Fibroblast of peridontal ligament (primary cell): ENCODE measurements around the gene EIF4G3.
"Not testable (repeated sequence)": the region's sequence is repeated elsewhere in the genome, so short reads cannot be mapped to it uniquely, and the experiment has no call there.

Experiments used
- DNase-seq: peaks from one replicate; pipeline ENCODE4 v3.0.0-alpha.2; 2010; ENCODE audit errors: extremely low read depth

EIF4G3 gene

GRCh38 chr1:21032741-21033140 lies 144.0 kb downstream of the EIF4G3 start:
- DNase-seq, result no peak

- DNase-seq, result no peak
Observed at GRCh38 chr1:21030181-21030580, 146.5 kb downstream of the EIF4G3 start.

- no peak for DNase-seq
Observed at GRCh38 chr1:21028520-21029145, 148.1 kb downstream of the EIF4G3 start.

- DNase-seq, result no peak
Observed at GRCh38 chr1:21027805-21028204, 148.9 kb downstream of the EIF4G3 start.

GRCh38 chr1:21024918-21025317 lies 151.8 kb downstream of the EIF4G3 start:
- DNase-seq, result no peak

- DNase-seq, result not testable (repeated sequence)
Observed at GRCh38 chr1:21024136-21024896, 152.4 kb downstream of the EIF4G3 start.

- peak; percentile 99 for DNase-seq
Observed at GRCh38 chr1:21022279-21023040, 154.2 kb downstream of the EIF4G3 start.

- DNase-seq, result no peak
Observed at GRCh38 chr1:21021311-21021710, 155.4 kb downstream of the EIF4G3 start.

GRCh38 chr1:21020151-21020550 lies 156.5 kb downstream of the EIF4G3 start:
- DNase-seq, result no peak

GRCh38 chr1:21018673-21019072 lies 158.0 kb downstream of the EIF4G3 start:
- no peak for DNase-seq

- DNase-seq, result no peak
Observed at GRCh38 chr1:21013510-21013909, 163.2 kb downstream of the EIF4G3 start.

GRCh38 chr1:21012937-21013336 lies 163.8 kb downstream of the EIF4G3 start:
- DNase-seq, result peak; percentile 84

- no peak for DNase-seq
Observed at GRCh38 chr1:21007876-21008275, 168.8 kb downstream of the EIF4G3 start.

- DNase-seq, result no peak
Observed at GRCh38 chr1:21005466-21006239, 171.0 kb downstream of the EIF4G3 start.

GRCh38 chr1:21003281-21004045 lies 173.2 kb downstream of the EIF4G3 start:
- no peak for DNase-seq

GRCh38 chr1:21001042-21001441 lies 175.7 kb downstream of the EIF4G3 start:
- DNase-seq, result no peak

GRCh38 chr1:21000245-21000594 lies 176.5 kb downstream of the EIF4G3 start:
- DNase-seq, result no peak

- no peak for DNase-seq
Observed at GRCh38 chr1:20999525-21000244, 177.0 kb downstream of the EIF4G3 start.

GRCh38 chr1:20998826-20999225 lies 177.9 kb downstream of the EIF4G3 start:
- no peak for DNase-seq

GRCh38 chr1:20997602-20998224 lies 179.0 kb downstream of the EIF4G3 start:
- DNase-seq, result no peak
